Brain microvascular endothelial cell (primary cell): ENCODE results near the gene EML1.

Experiments
- DNase-seq: peaks from one replicate; pipeline ENCODE4 v3.0.0-alpha.2; 2020
- H3K27ac ChIP-seq: fragments of 250-450 bp; sonication (Bioruptor Pico); 2 replicates; pipeline ENCODE4 v1.5.1; 2020; ENCODE audit warnings: mild to moderate bottlenecking, moderate library complexity
- H3K27me3 ChIP-seq: fragments of 250-450 bp; sonication (Bioruptor Pico); replicated peaks from 2 replicates; pipeline ENCODE4 v1.5.1; 2020; ENCODE audit warnings: mild to moderate bottlenecking
- H3K36me3 ChIP-seq: fragments of 250-450 bp; sonication (Bioruptor Pico); replicated peaks from 2 replicates; pipeline ENCODE4 v1.5.1; 2020; ENCODE audit warnings: mild to moderate bottlenecking
- H3K4me3 ChIP-seq: 2 replicates; pipeline ENCODE4 v1.5.1; 2011; ENCODE audit warnings: low read depth, mild to moderate bottlenecking, control low read depth, low read length, moderate library complexity
- CTCF ChIP-seq: IDR thresholded peaks from 2 replicates; pipeline ENCODE4 v1.5.1; 2011; ENCODE audit warnings: low read depth, mild to moderate bottlenecking, moderate library complexity, low read length, control low read depth, inconsistent platforms; ENCODE audit errors: missing control alignments
- in situ Hi-C: cut with HindIII; loops from 2 replicates; pipeline ENCODE4 v1.10.0; 2017; ENCODE audit warnings: low sequenced_read_pairs, low pct_ligation_motif_present

Gene EML1

GRCh38 chr14:99831303-99831702, 38.1 kb downstream of the EML1 start:
- Histone ChIP-seq H3K27me3 (no peaks in the 10 kb centered on the region), H3K36me3 (no peaks in the 10 kb centered on the region), H3K27ac (no peak overlapping the region), H3K4me3 (no peak overlapping the region)
- TF ChIP-seq CTCF: no peak
- in situ Hi-C loops: no loop called here
- no peak for DNase-seq

- TF ChIP-seq CTCF: no peak
- no peak overlapping the region for H3K4me3 ChIP-seq
- in situ Hi-C loops: no loop called here
- H3K36me3 ChIP-seq: no peaks in the 10 kb centered on the region
- no peak overlapping the region for H3K27ac ChIP-seq
- no peak for DNase-seq
- H3K27me3 ChIP-seq: no peaks in the 10 kb centered on the region
These were observed 38.9 kb downstream of the EML1 start for GRCh38 chr14:99831903-99832685.

GRCh38 chr14:99837822-99838221, 44.6 kb downstream of the EML1 start:
- no peak overlapping the region for H3K27ac ChIP-seq
- no peak overlapping the region for H3K4me3 ChIP-seq
- no peaks in the 10 kb centered on the region for H3K36me3 ChIP-seq
- H3K27me3 ChIP-seq: no peaks in the 10 kb centered on the region
- no peak for DNase-seq
- in situ Hi-C loops: no loop called here
- no peak for TF ChIP-seq CTCF

GRCh38 chr14:99838639-99839134, 45.5 kb downstream of the EML1 start:
- H3K27me3 ChIP-seq: no peaks in the 10 kb centered on the region
- no peak overlapping the region for H3K27ac ChIP-seq
- peak; percentile 12 for DNase-seq
- TF ChIP-seq CTCF: no peak
- H3K4me3 ChIP-seq: no peak overlapping the region
- in situ Hi-C loops: no loop called here
- H3K36me3 ChIP-seq: no peaks in the 10 kb centered on the region

- TF ChIP-seq CTCF: no peak
- DNase-seq: no peak
- Histone ChIP-seq H3K4me3 (no peak overlapping the region), H3K27me3 (no peaks in the 10 kb centered on the region), H3K36me3 (no peaks in the 10 kb centered on the region), H3K27ac (no peak overlapping the region)
- in situ Hi-C loops: no loop called here
These were observed 46.5 kb downstream of the EML1 start for GRCh38 chr14:99839696-99840095.

- H3K4me3 ChIP-seq: no peak overlapping the region
- in situ Hi-C loops: no loop called here
- TF ChIP-seq CTCF: no peak
- H3K36me3 ChIP-seq: no peaks in the 10 kb centered on the region
- DNase-seq: no peak
- H3K27ac ChIP-seq: no peak overlapping the region
- H3K27me3 ChIP-seq: no peaks in the 10 kb centered on the region
These were observed 47.1 kb downstream of the EML1 start for GRCh38 chr14:99840265-99840664.
